Eye (tissue), 1 donor: Measurements from ENCODE around the gene HDAC4.
A peak's percentile ranks its signal among the peaks of the same experiment; 100 is the strongest.

Experiments
- DNase-seq: peaks from one replicate; pipeline ENCODE4 v3.0.0-alpha.2; 2015

Gene HDAC4

GRCh38 chr2:239343946-239344856 lies 56.6 kb downstream of the HDAC4 start:
- no peak for DNase-seq

- no peak for DNase-seq
These were observed 57.4 kb downstream of the HDAC4 start for GRCh38 chr2:239343460-239343859.

- DNase-seq: no peak
These were observed 59.0 kb downstream of the HDAC4 start for GRCh38 chr2:239341840-239342239.

- no peak for DNase-seq
These were observed 59.6 kb downstream of the HDAC4 start for GRCh38 chr2:239341146-239341732.

DNA sequence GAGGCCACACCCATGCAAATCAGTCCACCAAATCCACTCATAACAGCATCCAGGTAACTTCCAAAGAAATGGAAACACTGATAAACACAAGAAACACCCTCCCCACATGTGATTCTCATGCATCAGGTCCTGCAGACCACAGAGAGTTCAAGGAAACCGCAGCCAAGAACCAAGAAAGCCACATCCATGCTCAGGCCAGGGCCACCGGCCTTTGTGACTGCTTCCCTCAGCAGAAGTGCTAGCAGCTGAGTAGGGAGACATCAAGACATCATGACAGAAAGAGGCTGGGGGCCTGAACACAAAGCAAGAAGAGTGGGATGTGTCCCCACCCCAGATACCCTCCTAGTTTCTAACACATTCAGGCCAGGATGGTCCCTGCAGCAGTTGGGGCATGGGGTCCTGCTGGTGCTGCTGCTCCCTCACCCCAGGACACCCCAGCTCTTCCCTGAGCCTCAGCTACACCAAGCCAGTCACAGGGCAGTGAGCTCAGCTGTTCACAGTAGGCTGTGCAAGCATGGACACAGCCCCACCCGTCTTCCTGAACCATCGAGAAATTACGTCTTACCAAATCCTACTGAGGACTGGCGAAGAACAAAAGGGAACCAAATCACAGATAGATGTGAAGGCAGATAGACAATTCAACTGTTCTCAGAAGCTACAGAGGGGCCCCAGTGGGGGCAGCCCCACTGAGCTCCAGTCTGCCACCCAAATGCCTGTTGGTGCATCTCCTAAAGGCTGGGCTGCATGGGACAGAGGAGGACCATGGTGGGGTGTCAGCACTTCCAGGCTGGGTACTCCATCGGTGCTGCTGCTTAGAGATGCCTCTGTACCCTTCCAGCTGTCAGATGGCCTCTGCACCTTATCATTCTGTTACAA lies 60.9 kb downstream of the HDAC4 start:
- DNase-seq: no peak

- DNase-seq: no peak
These were observed 61.6 kb downstream of the HDAC4 start for GRCh38 chr2:239339241-239339640.

GRCh38 chr2:239337877-239338484 lies 62.8 kb downstream of the HDAC4 start:
- DNase-seq: no peak

DNA sequence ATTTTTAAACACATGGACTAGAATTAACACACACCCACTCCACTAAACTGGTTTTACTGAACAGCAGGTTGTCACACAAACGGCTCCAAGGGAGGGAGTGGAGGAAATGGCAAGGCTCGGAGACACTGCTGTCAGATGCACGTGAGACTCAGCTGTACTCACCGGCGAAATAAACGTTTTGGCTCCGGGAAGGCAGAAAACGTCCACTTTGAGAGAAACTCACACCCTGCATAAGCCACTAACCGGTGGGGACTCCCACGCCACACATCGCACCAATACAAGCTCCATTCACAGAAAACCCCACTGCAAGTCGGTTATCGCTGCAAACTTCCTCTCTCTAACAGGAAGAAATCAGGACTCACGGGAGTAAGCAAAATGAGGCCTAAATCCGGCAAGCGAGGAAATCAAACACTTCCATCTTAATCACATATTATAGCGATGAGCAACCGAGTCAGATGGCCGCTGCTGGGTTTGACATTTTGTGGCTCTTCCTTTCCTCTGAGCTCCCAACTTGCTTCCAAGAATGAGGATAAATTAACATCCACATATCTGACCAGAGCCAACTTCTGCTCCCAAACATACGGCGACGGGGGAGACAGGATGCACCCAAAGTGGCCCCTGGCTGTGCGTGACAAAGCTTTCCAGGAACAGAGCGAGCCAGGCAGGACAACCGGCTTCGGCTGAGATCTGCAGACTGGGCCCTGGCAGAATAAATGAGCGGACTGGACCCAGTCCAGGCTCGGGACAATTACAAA lies 63.5 kb downstream of the HDAC4 start:
- no peak for DNase-seq

DNA sequence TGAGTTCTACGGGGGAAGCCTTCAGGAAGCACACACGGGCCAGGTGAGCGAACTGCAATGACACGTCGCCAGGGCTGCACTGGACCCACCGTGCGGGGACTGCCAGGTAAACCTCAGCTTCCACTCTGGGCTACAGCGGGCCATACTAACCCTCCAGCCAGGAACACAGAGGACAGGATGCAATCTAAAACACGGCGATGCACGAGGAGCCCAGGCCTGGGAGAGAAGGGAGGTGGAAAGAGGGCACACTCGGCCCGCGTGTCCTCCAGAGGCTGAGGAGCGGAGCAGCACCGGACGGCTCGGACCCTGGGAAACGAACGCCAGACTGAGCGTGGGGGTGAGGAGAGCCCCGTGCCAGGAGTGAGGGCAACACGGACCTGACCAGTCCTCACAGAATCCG lies 69.3 kb downstream of the HDAC4 start:
- no peak for DNase-seq

DNA sequence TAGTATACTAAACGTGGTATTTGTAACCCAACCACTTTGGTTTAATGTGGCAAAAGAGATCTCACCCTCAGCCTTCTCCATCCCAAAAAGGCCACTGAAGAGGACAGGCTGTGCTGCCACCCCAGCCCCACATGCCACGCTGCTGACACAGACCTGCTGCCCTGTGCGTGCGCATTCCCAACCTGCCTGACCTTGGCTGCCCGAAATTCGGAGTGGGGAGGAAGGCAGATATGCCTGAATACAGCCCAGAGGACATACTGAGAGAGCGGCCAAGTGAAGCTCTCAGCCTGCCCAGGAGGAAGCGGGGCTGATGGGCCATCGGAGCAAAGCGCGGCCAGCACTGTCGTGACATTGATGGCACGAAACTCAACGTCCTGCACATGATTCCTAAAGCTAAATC lies 70.0 kb downstream of the HDAC4 start:
- no peak for DNase-seq

GRCh38 chr2:239329972-239330572 lies 70.7 kb downstream of the HDAC4 start:
- no peak for DNase-seq

DNA sequence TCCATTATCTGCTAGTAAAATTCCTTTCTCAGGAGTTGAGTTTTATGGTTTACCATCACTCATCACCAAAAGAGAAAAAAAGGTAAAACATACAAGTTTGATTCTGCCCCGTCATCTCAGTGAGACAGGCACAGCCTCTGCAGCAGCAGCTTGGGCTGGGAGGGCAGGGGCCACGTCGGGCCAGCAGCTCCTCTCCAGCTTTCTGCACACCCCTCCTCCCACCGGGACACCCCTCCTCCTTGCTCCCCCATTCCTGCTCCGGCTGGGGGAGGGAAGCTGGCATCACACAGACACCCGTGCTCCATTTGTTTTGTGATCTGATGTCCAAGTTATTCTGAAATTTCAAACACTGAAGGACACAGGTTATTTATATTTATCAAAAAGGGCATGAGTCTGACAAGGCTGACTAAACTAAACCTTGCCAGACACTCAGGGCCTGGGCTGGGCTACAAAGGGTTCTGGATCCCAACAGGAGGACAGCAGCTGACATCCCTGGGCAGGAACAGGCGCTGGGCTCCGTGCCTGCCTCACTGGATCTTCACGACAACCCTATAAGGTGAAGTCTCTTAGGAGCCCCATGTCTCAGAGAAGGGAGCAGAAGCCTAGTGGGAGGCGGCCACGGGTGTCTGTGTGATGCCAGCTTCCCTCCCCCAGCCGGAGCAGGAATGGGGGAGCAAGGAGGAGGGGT lies 71.4 kb downstream of the HDAC4 start:
- DNase-seq: no peak

- DNase-seq: peak; percentile 80
These were observed 72.2 kb downstream of the HDAC4 start for GRCh38 chr2:239328351-239329191.

DNA sequence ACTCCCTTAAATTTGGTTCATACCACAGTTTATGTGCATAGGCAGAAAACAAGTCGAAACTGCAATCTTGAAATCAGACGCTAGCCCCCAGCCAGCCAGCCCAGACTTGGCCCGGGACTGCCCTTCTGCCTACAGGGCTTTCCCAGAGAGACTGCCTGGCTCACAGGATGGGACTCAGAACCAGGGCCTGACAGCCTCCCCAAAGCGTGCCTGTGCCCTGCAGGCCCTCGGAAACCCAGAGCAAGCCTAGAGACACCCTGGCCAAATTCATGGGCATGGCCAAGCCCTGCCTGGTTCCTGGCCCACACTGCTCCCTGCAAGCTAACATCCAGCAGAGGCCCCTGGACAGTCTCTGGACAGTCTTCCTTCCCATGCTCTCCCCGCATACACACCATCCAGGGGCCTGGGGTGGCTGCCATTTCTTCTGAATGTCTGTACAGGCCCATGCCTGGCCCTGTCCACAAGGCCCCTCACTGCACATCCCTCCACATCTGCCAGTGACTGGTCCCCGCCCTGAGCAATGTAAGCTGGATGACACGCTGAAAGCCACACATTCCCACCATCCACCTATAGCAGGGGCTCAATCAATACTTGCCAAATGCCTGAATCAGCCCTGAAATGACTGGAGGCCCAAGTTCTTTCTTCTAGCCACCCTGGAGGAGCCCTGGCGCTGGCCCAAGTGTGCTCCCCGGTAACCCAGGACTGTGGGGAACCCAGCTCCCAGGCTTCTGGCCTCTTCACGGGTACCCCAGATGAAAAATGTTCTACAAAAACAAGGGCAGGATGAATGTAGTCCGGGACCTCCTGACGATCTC lies 73.1 kb downstream of the HDAC4 start:
- DNase-seq: no peak

DNA sequence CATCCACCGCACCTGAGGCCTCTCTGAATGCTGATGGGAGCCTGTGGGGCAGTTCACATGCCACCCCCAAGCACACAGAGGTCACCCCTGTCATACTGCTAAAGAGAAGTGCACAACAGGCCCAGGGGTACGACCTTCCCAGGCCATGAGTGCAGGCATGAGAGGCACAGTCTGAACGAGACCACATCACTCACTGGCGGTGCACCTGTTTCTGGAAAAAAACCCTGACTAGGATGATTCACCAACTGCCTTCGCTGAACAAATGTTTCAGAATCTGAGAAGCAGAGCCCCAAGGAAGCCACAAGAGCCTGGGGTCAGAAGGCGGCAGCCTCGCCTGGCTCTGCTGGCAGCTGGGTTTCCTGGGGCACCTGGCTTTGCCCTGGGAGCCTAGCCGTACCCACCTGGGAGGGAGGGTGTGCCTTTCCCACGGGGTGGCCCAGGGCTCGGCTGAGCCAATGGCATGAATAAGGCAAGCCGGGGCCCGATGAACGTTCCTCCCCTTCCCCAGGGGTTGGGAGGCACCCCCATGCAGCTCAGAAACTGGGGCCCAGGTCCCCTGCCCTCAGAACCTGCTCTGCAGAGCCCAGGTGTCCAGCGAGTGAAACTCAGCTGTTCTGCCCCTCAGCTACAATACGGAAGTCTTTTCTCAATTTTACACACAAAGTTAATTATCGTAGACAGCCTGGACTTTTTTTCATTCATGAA lies 73.8 kb downstream of the HDAC4 start:
- no peak for DNase-seq

DNA sequence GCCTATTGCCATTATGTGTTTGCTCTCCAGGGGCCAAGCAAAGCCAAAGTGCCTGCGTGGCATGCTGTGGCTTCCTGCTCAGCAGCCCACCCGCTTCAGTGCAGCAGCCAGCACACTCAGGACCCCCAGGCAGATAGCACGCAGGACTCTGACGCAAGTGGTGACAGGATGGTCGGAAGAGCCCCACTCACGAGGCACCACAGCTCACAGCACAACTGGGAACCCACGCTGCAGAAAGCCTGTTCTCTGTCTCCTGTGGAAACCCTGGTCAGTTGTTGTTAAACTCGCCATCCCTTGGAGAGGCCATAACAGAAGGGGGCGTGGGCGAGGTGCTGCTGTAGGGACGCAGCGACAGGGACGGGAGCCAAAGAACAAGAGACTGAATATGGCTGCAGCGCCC lies 76.4 kb downstream of the HDAC4 start:
- DNase-seq: no peak

- DNase-seq: no peak
These were observed 77.4 kb downstream of the HDAC4 start for GRCh38 chr2:239323447-239323846.

- DNase-seq: no peak
These were observed 78.3 kb downstream of the HDAC4 start for GRCh38 chr2:239322416-239323086.
